ENCODE results near the gene VPS37B.

The VPS37B gene

GRCh38 chr12:122862872-122863701 lies 32.8 kb downstream of the VPS37B start:
- H4K20me1 ChIP-seq (ENCODE audit: insufficient read depth, low read length), result no peaks in the 10 kb centered on the region
- H3K9me3 ChIP-seq (ENCODE audit: insufficient read depth, low read length), result no peaks in the 10 kb centered on the region
- TF ChIP-seq CTCF (IDR thresholded peaks at IDR 0.05; ENCODE audit: low read depth, low read length) (no peak), EZH2phosphoT487 (IDR thresholded peaks at IDR 0.05; ENCODE audit: low read depth) (no peak)
- H3K27ac ChIP-seq (ENCODE audit: low read length), result no peak overlapping the region
- H3K27me3 ChIP-seq (ENCODE audit: low read depth, low read length), result peaks cover 5% of the 10 kb centered on the region; the same call in 1 of the 2 replicates
- H3K4me1 ChIP-seq (ENCODE audit: low read length), result no peaks in the 10 kb centered on the region
- H2AFZ ChIP-seq (ENCODE audit: low read depth, low read length), result no peak overlapping the region
- no peak overlapping the region for H3K4me3 ChIP-seq (ENCODE audit: low read length)
- no peaks in the 10 kb centered on the region for H3K36me3 ChIP-seq (replicated peaks; ENCODE audit: low read depth, low read length)
- H3K9ac ChIP-seq (ENCODE audit: low read length), result no peak overlapping the region
- no peak overlapping the region for H3K4me2 ChIP-seq (ENCODE audit: low read length)
- H3K79me2 ChIP-seq (ENCODE audit: low read length), result no peaks in the 10 kb centered on the region

- Histone ChIP-seq H3K27ac (ENCODE audit: low read length) (no peak overlapping the region), H3K4me1 (ENCODE audit: low read length) (no peaks in the 10 kb centered on the region), H3K9ac (ENCODE audit: low read length) (no peak overlapping the region), H3K9me3 (ENCODE audit: insufficient read depth, low read length) (no peaks in the 10 kb centered on the region), H3K4me2 (ENCODE audit: low read length) (no peak overlapping the region), H4K20me1 (ENCODE audit: insufficient read depth, low read length) (no peaks in the 10 kb centered on the region), H3K36me3 (replicated peaks; ENCODE audit: low read depth, low read length) (no peaks in the 10 kb centered on the region), H3K27me3 (ENCODE audit: low read depth, low read length) (no peaks in the 10 kb centered on the region; the same call in 1 of the 2 replicates), H3K4me3 (ENCODE audit: low read length) (no peak overlapping the region), H2AFZ (ENCODE audit: low read depth, low read length) (no peak overlapping the region), H3K79me2 (ENCODE audit: low read length) (no peaks in the 10 kb centered on the region)
- no peak for TF ChIP-seq CTCF (IDR thresholded peaks at IDR 0.05; ENCODE audit: low read depth, low read length)
- TF ChIP-seq EZH2phosphoT487 (IDR thresholded peaks at IDR 0.05; ENCODE audit: low read depth), result no peak
Observed at GRCh38 chr12:122862110-122862634, 33.8 kb downstream of the VPS37B start.

GRCh38 chr12:122861587-122861970 lies 34.3 kb downstream of the VPS37B start:
- no peak overlapping the region for H2AFZ ChIP-seq (ENCODE audit: low read depth, low read length)
- H3K27ac ChIP-seq (ENCODE audit: low read length), result no peak overlapping the region
- no peaks in the 10 kb centered on the region for H3K4me1 ChIP-seq (ENCODE audit: low read length)
- H3K9ac ChIP-seq (ENCODE audit: low read length), result no peak overlapping the region
- H3K36me3 ChIP-seq (replicated peaks; ENCODE audit: low read depth, low read length), result no peaks in the 10 kb centered on the region
- no peak for TF ChIP-seq EZH2phosphoT487 (IDR thresholded peaks at IDR 0.05; ENCODE audit: low read depth)
- no peak for TF ChIP-seq CTCF (IDR thresholded peaks at IDR 0.05; ENCODE audit: low read depth, low read length)
- no peak overlapping the region for H3K4me2 ChIP-seq (ENCODE audit: low read length)
- H4K20me1 ChIP-seq (ENCODE audit: insufficient read depth, low read length), result no peaks in the 10 kb centered on the region
- no peaks in the 10 kb centered on the region for H3K9me3 ChIP-seq (ENCODE audit: insufficient read depth, low read length)
- no peaks in the 10 kb centered on the region; the same call in 1 of the 2 replicates for H3K27me3 ChIP-seq (ENCODE audit: low read depth, low read length)
- no peaks in the 10 kb centered on the region for H3K79me2 ChIP-seq (ENCODE audit: low read length)
- H3K4me3 ChIP-seq (ENCODE audit: low read length), result no peak overlapping the region

- H3K4me1 ChIP-seq (ENCODE audit: low read length), result no peaks in the 10 kb centered on the region
- no peak overlapping the region for H3K9ac ChIP-seq (ENCODE audit: low read length)
- no peak overlapping the region for H2AFZ ChIP-seq (ENCODE audit: low read depth, low read length)
- H3K27me3 ChIP-seq (ENCODE audit: low read depth, low read length), result no peaks in the 10 kb centered on the region; the same call in 1 of the 2 replicates
- H3K9me3 ChIP-seq (ENCODE audit: insufficient read depth, low read length), result no peaks in the 10 kb centered on the region
- H3K4me2 ChIP-seq (ENCODE audit: low read length), result no peak overlapping the region
- no peaks in the 10 kb centered on the region for H3K79me2 ChIP-seq (ENCODE audit: low read length)
- H3K27ac ChIP-seq (ENCODE audit: low read length), result no peak overlapping the region
- H4K20me1 ChIP-seq (ENCODE audit: insufficient read depth, low read length), result no peaks in the 10 kb centered on the region
- no peaks in the 10 kb centered on the region for H3K36me3 ChIP-seq (replicated peaks; ENCODE audit: low read depth, low read length)
- no peak for TF ChIP-seq CTCF (IDR thresholded peaks at IDR 0.05; ENCODE audit: low read depth, low read length)
- no peak for TF ChIP-seq EZH2phosphoT487 (IDR thresholded peaks at IDR 0.05; ENCODE audit: low read depth)
- no peak overlapping the region for H3K4me3 ChIP-seq (ENCODE audit: low read length)
Observed at GRCh38 chr12:122860854-122861586, 34.9 kb downstream of the VPS37B start.
